ENCODE measurements around the gene PRDM8.

PRDM8 gene

GRCh38 chr4:80215449-80216052 is 18.2 kb downstream of the PRDM8 start:
- no peak overlapping the region for H3K4me3 ChIP-seq (ENCODE audit: low read length)
- peak; percentile 73 for TF ChIP-seq CTCF (conservative IDR thresholded peaks at IDR 0.05; ENCODE audit: low read length)
- DNase-seq (ENCODE audit: low read depth): peak; percentile 57

- no peak overlapping the region for H3K4me3 ChIP-seq (ENCODE audit: low read length)
- TF ChIP-seq CTCF (conservative IDR thresholded peaks at IDR 0.05; ENCODE audit: low read length): no peak
- DNase-seq (ENCODE audit: low read depth): no peak
Observed at GRCh38 chr4:80216100-80216761, 18.9 kb downstream of the PRDM8 start.

GRCh38 chr4:80219301-80220025 is 22.2 kb downstream of the PRDM8 start:
- no peak for DNase-seq (ENCODE audit: low read depth)
- TF ChIP-seq CTCF (conservative IDR thresholded peaks at IDR 0.05; ENCODE audit: low read length): no peak
- no peak overlapping the region for H3K4me3 ChIP-seq (ENCODE audit: low read length)

- no peak for TF ChIP-seq CTCF (conservative IDR thresholded peaks at IDR 0.05; ENCODE audit: low read length)
- H3K4me3 ChIP-seq (ENCODE audit: low read length): no peak overlapping the region
- DNase-seq (ENCODE audit: low read depth): no peak
Observed at GRCh38 chr4:80220711-80221110, 23.4 kb downstream of the PRDM8 start.

- TF ChIP-seq CTCF (conservative IDR thresholded peaks at IDR 0.05; ENCODE audit: low read length): peak; percentile 64
- DNase-seq (ENCODE audit: low read depth): peak; percentile 61
- no peak overlapping the region for H3K4me3 ChIP-seq (ENCODE audit: low read length)
Observed at GRCh38 chr4:80221161-80221560, 23.9 kb downstream of the PRDM8 start.

- H3K4me3 ChIP-seq (ENCODE audit: low read length): no peak overlapping the region
- TF ChIP-seq CTCF (conservative IDR thresholded peaks at IDR 0.05; ENCODE audit: low read length): no peak
- peak; percentile 64 for DNase-seq (ENCODE audit: low read depth)
Observed at GRCh38 chr4:80225595-80225994, 28.3 kb downstream of the PRDM8 start.

All from AG10803 (cell line).